ENCODE data around the gene PNN. TPM values are rescaled to one million over a fixed set of nuclear protein-coding genes. Genes with fewer than 3 reads are reported as not detected.

PNN gene
- total and polyA plus RNA-seq, 9 of the 15 experiments (the other 6 are each of a cell fraction or from before 2014, with no cell fraction given), result 30.2 to 188 (median 69.7) TPM

DNA sequence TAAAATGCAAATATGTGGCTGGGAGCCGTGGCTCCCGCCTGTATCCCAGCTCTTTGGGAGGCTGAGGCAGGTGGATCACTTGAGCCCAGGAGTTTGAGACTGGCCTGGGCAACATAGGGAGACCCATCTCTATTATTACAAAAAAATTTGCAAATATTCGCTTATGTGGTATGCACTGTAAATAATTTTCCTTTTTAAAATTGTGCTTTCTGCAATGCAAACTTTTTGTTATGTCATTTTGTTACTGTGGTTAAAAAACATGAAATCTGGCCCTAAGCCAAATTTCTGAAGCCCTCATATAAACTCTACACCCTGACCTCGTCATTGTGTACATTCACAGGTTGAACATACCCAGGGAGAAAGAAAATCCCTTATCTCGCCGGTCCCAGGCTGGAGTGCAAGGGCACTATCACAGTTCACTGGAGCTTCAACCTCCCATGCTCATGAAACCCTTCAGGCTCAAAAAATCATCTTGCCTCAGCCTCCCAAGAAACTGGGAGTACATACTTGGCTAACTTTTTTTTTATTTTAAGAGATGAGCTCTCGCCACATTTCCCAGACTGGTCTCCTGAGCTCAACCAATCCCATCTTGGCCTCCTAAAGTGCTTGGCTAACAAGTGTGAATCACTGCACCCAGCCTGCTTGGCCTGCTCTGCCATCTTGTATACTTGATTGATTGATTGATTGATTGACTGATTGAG, 29.6 kb upstream of the PNN start (continued):
- TF ChIP-seq, protein P1, sequence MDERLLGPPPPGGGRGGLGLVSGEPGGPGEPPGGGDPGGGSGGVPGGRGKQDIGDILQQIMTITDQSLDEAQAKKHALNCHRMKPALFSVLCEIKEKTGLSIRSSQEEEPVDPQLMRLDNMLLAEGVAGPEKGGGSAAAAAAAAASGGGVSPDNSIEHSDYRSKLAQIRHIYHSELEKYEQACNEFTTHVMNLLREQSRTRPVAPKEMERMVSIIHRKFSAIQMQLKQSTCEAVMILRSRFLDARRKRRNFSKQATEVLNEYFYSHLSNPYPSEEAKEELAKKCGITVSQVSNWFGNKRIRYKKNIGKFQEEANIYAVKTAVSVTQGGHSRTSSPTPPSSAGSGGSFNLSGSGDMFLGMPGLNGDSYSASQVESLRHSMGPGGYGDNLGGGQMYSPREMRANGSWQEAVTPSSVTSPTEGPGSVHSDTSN (CRISPR knock-in tag; IDR thresholded peaks at IDR 0.05; ENCODE audit: low read depth), result no peak
- TF ChIP-seq, protein P1 (tag; conservative IDR thresholded peaks at IDR 0.05; ENCODE audit: low read depth), result peak; percentile 84
- peak; percentile 75 for TF ChIP-seq POLR2AphosphoS5 (IDR thresholded peaks at IDR 0.05; ENCODE audit: control insufficient read depth, insufficient read depth, low read depth, low read length)
- TF ChIP-seq, protein P2, sequence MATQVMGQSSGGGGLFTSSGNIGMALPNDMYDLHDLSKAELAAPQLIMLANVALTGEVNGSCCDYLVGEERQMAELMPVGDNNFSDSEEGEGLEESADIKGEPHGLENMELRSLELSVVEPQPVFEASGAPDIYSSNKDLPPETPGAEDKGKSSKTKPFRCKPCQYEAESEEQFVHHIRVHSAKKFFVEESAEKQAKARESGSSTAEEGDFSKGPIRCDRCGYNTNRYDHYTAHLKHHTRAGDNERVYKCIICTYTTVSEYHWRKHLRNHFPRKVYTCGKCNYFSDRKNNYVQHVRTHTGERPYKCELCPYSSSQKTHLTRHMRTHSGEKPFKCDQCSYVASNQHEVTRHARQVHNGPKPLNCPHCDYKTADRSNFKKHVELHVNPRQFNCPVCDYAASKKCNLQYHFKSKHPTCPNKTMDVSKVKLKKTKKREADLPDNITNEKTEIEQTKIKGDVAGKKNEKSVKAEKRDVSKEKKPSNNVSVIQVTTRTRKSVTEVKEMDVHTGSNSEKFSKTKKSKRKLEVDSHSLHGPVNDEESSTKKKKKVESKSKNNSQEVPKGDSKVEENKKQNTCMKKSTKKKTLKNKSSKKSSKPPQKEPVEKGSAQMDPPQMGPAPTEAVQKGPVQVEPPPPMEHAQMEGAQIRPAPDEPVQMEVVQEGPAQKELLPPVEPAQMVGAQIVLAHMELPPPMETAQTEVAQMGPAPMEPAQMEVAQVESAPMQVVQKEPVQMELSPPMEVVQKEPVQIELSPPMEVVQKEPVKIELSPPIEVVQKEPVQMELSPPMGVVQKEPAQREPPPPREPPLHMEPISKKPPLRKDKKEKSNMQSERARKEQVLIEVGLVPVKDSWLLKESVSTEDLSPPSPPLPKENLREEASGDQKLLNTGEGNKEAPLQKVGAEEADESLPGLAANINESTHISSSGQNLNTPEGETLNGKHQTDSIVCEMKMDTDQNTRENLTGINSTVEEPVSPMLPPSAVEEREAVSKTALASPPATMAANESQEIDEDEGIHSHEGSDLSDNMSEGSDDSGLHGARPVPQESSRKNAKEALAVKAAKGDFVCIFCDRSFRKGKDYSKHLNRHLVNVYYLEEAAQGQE (IDR thresholded peaks at IDR 0.05; ENCODE audit: borderline replicate concordance), result peak; percentile 18; the same call in 1 of the 2 replicates
- TF ChIP-seq, protein P2 (CRISPR knock-in tag; IDR thresholded peaks at IDR 0.05; ENCODE audit: low read depth), result no peak
- no peak for TF ChIP-seq E2F3 (CRISPR knock-in tag; IDR thresholded peaks at IDR 0.05)
- no peak for TF ChIP-seq RB1 (IDR thresholded peaks at IDR 0.05; ENCODE audit: low read depth)
- no peak for TF ChIP-seq MED1 (CRISPR knock-in tag; IDR thresholded peaks at IDR 0.05; ENCODE audit: borderline replicate concordance)
- TF ChIP-seq, protein P3, sequence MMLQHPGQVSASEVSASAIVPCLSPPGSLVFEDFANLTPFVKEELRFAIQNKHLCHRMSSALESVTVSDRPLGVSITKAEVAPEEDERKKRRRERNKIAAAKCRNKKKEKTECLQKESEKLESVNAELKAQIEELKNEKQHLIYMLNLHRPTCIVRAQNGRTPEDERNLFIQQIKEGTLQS (IDR thresholded peaks at IDR 0.05), result peak; percentile 48
- TF ChIP-seq, protein P3 (CRISPR knock-in tag; conservative IDR thresholded peaks at IDR 0.05), result no peak
- peak; percentile 42 for TF ChIP-seq ZNF316 (IDR thresholded peaks at IDR 0.05)
- TF ChIP-seq THRAP3 (IDR thresholded peaks at IDR 0.05; ENCODE audit: borderline replicate concordance), result no peak
- TF ChIP-seq POLR2A (conservative IDR thresholded peaks at IDR 0.05), result no peak
- TF ChIP-seq POLR2G (IDR thresholded peaks at IDR 0.05; ENCODE audit: low read depth, low read length), result no peak
- TF ChIP-seq, protein P4, sequence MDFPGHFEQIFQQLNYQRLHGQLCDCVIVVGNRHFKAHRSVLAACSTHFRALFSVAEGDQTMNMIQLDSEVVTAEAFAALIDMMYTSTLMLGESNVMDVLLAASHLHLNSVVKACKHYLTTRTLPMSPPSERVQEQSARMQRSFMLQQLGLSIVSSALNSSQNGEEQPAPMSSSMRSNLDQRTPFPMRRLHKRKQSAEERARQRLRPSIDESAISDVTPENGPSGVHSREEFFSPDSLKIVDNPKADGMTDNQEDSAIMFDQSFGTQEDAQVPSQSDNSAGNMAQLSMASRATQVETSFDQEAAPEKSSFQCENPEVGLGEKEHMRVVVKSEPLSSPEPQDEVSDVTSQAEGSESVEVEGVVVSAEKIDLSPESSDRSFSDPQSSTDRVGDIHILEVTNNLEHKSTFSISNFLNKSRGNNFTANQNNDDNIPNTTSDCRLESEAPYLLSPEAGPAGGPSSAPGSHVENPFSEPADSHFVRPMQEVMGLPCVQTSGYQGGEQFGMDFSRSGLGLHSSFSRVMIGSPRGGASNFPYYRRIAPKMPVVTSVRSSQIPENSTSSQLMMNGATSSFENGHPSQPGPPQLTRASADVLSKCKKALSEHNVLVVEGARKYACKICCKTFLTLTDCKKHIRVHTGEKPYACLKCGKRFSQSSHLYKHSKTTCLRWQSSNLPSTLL (IDR thresholded peaks at IDR 0.05), result no peak

All from K562 (cell line).